Smooth muscle cell (in vitro differentiated cells): ENCODE results near the gene SRD5A1. TPM values are rescaled to one million over a fixed set of nuclear protein-coding genes. Genes with fewer than 3 reads are reported as not detected.

ENCODE experiments used
- DNase-seq: peaks from one replicate; lab custom pipeline; 2025; ENCODE audit not compliant: unreplicated experiment; lab: John Stamatoyannopoulos, UW
- H2AFZ ChIP-seq: fragments of 200-600 bp; sonication (generic); 2 replicates; pipeline ENCODE4 v1.6.0; 2016; ENCODE audit warnings: antibody characterized with exemption, low read depth, mild to moderate bottlenecking
- H3F3A ChIP-seq: fragments of 200-600 bp; sonication (generic); 2 replicates; pipeline ENCODE4 v1.6.0; 2017; ENCODE audit warnings: antibody characterized with exemption, low read depth
- H3K27ac ChIP-seq: fragments of 200-600 bp; sonication (generic); 2 replicates; pipeline ENCODE4 v1.5.1; 2016; ENCODE audit warnings: low read depth, mild to moderate bottlenecking
- H3K27me3 ChIP-seq: fragments of 200-600 bp; sonication (generic); 2 replicates; pipeline ENCODE4 v1.6.1; 2016; ENCODE audit warnings: low read depth, mild to moderate bottlenecking
- H3K36me3 ChIP-seq: fragments of 200-600 bp; sonication (generic); 2 replicates; pipeline ENCODE4 v1.5.1; 2016; ENCODE audit warnings: low read depth
- H3K4me1 ChIP-seq: fragments of 200-600 bp; sonication (generic); 2 replicates; pipeline ENCODE4 v1.5.1; 2016; ENCODE audit warnings: low read depth
- H3K4me2 ChIP-seq: fragments of 200-600 bp; sonication (generic); 2 replicates; pipeline ENCODE4 v1.6.0; 2016; ENCODE audit warnings: mild to moderate bottlenecking
- H3K4me3 ChIP-seq: fragments of 200-600 bp; sonication (generic); 2 replicates; pipeline ENCODE4 v1.5.1; 2016; ENCODE audit warnings: mild to moderate bottlenecking
- H3K79me2 ChIP-seq: fragments of 200-600 bp; sonication (generic); 2 replicates; pipeline ENCODE4 v1.6.0; 2016; ENCODE audit warnings: low read depth, mild to moderate bottlenecking
- H3K9ac ChIP-seq: fragments of 200-600 bp; sonication (generic); 2 replicates; pipeline ENCODE4 v1.6.0; 2016; ENCODE audit warnings: low read depth
- H3K9me3 ChIP-seq: fragments of 200-600 bp; sonication (generic); replicated peaks from 2 replicates; pipeline ENCODE4 v1.5.1; 2016; ENCODE audit warnings: low read depth
- H4K20me1 ChIP-seq: fragments of 200-600 bp; sonication (generic); 2 replicates; pipeline ENCODE4 v1.6.0; 2016; ENCODE audit warnings: low read depth
- WGBS: methylation state at CpG from one replicate; pipeline ENCODE4 v1.1.7; 2016; ENCODE audit warnings: low lambda C conversion rate; 5-methylcytosine and 5-hydroxymethylcytosine counted together
- polyA plus RNA-seq: library from polyadenylated mRNA; unstranded; fragments of >200 nt; fragmentation: Nextera tagmentation; extraction: Ambion mirVana; gene quantifications from 2 replicates; pipeline ENCODE4 v1.2.1, GENCODE V29; 2016
- total RNA-seq: library from RNA; depleted of rRNA; stranded (reverse); fragments of >200 nt; gene quantifications from 2 replicates; pipeline ENCODE4 v1.2.3, GENCODE V29; 2014
- TF ChIP-seq, protein P1 (sequence below): fragments of 200-600 bp; sonication (generic); IDR thresholded peaks from 2 replicates; pipeline ENCODE4 v1.5.1; 2017; ENCODE audit warnings: borderline replicate concordance, mild to moderate bottlenecking, antibody characterized with exemption; ENCODE audit not compliant: insufficient read depth, poor library complexity, severe bottlenecking

SRD5A1 gene
- total and polyA plus RNA-seq, 2 experiments from 2014 or later, result 17.1 to 23.5 TPM

DNA sequence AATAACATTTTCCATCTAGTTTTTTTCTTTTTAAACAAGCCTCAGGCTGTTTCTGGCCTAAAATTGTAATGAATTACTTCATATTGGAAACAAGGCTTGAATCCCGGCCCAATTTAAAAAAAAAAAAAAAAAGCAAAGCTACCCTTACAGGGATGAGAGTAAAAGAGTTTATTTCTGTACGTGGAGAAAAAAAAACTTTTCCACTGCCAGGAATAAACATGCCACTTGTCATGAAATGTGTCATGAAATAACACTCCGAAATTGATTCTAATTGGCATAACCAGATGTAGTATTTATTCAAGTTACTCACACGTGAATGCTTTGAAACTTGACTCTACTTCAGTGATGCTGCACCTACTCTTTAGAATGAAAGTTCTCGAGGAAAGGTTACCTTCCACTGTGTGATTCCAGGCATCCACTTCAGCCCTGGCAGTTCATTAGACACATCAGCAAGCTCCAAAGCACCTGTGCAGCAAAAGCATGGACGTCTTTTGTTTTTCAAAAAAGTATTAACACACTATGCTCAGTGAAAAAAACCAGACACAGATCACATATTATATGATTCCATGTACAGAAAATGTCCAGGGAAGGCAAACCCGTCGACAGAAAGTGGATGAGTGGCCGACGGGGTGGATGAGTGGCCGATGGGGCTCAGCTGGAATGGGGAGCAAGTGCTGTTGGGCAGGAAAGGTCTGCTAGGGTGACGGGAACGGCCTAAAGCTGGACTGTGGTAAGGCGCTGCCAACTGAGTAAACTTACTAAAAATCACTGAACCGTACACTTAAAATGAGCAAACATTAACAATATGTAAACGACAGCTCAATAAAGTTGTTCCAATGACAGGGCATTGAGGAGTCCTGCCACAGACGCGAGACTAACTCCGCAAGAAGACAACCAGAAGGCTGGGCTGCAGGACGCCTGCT is 21.6 kb upstream of the SRD5A1 start:
- DNase-seq, result no peak
- Histone ChIP-seq H3F3A (no peaks in the 10 kb centered on the region), H3K9me3 (no peaks in the 10 kb centered on the region), H3K27ac (no peak overlapping the region), H3K9ac (no peak overlapping the region), H3K4me1 (no peaks in the 10 kb centered on the region), H3K36me3 (peaks cover 37% of the 10 kb centered on the region), H3K4me3 (no peak overlapping the region), H2AFZ (no peak overlapping the region), H3K27me3 (no peaks in the 10 kb centered on the region), H3K79me2 (peaks cover 28% of the 10 kb centered on the region), H4K20me1 (peaks cover 69% of the 10 kb centered on the region), H3K4me2 (no peak overlapping the region)
- WGBS, result 93% methylated on average over 20 of the region's 20 CpGs
- TF ChIP-seq, protein P1, sequence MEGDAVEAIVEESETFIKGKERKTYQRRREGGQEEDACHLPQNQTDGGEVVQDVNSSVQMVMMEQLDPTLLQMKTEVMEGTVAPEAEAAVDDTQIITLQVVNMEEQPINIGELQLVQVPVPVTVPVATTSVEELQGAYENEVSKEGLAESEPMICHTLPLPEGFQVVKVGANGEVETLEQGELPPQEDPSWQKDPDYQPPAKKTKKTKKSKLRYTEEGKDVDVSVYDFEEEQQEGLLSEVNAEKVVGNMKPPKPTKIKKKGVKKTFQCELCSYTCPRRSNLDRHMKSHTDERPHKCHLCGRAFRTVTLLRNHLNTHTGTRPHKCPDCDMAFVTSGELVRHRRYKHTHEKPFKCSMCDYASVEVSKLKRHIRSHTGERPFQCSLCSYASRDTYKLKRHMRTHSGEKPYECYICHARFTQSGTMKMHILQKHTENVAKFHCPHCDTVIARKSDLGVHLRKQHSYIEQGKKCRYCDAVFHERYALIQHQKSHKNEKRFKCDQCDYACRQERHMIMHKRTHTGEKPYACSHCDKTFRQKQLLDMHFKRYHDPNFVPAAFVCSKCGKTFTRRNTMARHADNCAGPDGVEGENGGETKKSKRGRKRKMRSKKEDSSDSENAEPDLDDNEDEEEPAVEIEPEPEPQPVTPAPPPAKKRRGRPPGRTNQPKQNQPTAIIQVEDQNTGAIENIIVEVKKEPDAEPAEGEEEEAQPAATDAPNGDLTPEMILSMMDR, result no peak

DNA sequence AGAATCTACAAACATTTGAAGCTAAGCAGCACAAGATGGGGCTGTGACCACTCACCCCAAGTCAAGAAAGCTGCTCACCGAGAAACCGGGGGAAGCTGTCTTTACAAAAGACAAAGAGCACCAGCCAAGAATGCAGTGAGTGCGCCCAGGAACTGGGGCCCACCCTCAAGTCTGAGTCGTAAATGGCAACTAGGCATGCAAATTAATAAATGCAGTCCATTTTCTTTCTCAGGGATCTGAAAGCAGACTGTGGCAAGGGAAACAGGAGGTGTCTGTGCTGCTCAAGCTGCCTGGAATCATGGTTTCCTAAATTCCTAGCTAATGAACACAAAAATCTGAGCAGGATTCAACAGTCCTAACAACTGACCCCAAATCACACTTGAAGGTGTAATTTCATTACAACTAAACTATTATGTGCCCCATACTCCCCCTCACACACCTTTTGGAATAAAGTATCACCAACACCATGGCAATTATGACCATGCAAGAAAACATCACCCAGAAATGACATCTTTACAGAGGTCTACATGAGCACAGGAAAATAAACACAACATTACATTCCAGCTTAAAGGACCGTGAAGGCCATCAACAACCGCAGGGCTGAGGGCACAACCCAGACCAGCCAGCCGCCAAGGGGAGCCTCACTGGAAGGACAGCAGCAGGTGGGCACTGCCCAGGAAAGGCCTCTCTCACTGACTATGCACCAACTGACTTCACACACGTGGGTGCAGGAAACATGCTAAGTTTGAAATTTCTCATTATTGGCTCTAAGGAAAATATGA is 18.0 kb upstream of the SRD5A1 start:
- DNase-seq, result no peak
- no peak overlapping the region for H3K27ac ChIP-seq
- H3K79me2 ChIP-seq, result peaks cover 52% of the 10 kb centered on the region

DNA sequence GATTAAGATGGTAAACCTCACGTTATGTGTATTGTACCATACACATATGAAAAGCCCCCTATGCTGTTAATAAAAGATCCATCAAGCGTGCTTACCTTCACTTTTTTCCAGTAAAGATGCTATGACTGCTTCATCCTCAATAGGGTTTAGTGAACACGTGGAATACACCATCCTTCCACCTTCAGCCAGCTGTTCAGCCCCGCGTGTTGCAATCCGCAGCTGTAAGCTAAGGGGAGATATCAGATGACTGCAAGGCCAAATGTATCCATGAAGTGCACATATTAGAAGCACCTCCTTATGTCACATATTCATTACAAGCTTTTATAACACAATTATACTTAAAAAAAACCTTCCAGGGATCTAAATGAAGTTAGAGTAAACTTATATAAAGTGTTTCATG is 16.6 kb upstream of the SRD5A1 start:
- WGBS, result 96% methylated on average over 6 of the region's 6 CpGs
- Histone ChIP-seq H3K4me1 (no peaks in the 10 kb centered on the region), H3K4me2 (no peak overlapping the region), H3F3A (no peaks in the 10 kb centered on the region), H2AFZ (no peak overlapping the region), H3K36me3 (peaks cover 46% of the 10 kb centered on the region), H4K20me1 (peaks cover 52% of the 10 kb centered on the region), H3K9ac (no peak overlapping the region), H3K4me3 (no peak overlapping the region), H3K79me2 (peaks cover 48% of the 10 kb centered on the region), H3K27ac (no peak overlapping the region), H3K27me3 (no peaks in the 10 kb centered on the region), H3K9me3 (no peaks in the 10 kb centered on the region)
- DNase-seq, result no peak
- TF ChIP-seq, protein P1, result no peak

More for the DNA sequence above, 18.0 kb upstream of the SRD5A1 start:
- H4K20me1 ChIP-seq, result peaks cover 58% of the 10 kb centered on the region
- H3K4me1 ChIP-seq, result no peaks in the 10 kb centered on the region
- TF ChIP-seq, protein P1, result no peak
- no peak overlapping the region for H2AFZ ChIP-seq
- no peak overlapping the region for H3K4me3 ChIP-seq
- H3F3A ChIP-seq, result no peaks in the 10 kb centered on the region
- no peaks in the 10 kb centered on the region for H3K9me3 ChIP-seq
- WGBS, result 92% methylated on average over 8 of the region's 8 CpGs
- H3K27me3 ChIP-seq, result no peaks in the 10 kb centered on the region
- H3K36me3 ChIP-seq, result peaks cover 51% of the 10 kb centered on the region
- H3K4me2 ChIP-seq, result no peak overlapping the region
- H3K9ac ChIP-seq, result no peak overlapping the region
